Common myeloid progenitor, CD34-positive (primary cell): ENCODE measurements around the gene LASP1.
A peak's percentile ranks its signal among the peaks of the same experiment; 100 is the strongest.
"Not testable (repeated sequence)": the region's sequence is repeated elsewhere in the genome, so short reads cannot be mapped to it uniquely, and the experiment has no call there.

Experiments used
- CTCF ChIA-PET: fragments of 350-600 bp; sonication (Branson Sonifier 250); formaldehyde crosslinking; loops from one replicate; lab custom pipeline; 2021; ENCODE audit warnings: antibody characterized with exemption; lab: Charles Lee
- POLR2A ChIA-PET: fragments of 350-600 bp; sonication (Branson Sonifier 250); formaldehyde crosslinking; loops from one replicate; lab custom pipeline; 2021; ENCODE audit warnings: antibody characterized with exemption; lab: Charles Lee
- DNase-seq, 3 donors: peaks; one replicate each; pipeline versions ENCODE4 v3.0.0 to v3.0.0-alpha.2; 2013
- H3K27ac ChIP-seq, 2 experiments: 1 replicate in 1 of 2; 2 replicates in 1 of 2; pipeline ENCODE4 v1.7.0; 2013; ENCODE audit warnings: inconsistent platforms in 2 of 2, low read length in 2 of 2, mild to moderate bottlenecking in 2 of 2, low read depth in 1 of 2, moderate library complexity in 1 of 2; ENCODE audit not compliant: severe bottlenecking in 2 of 2, insufficient read depth in 1 of 2, poor library complexity in 1 of 2
- H3K27me3 ChIP-seq, 5 experiments: replicated peaks in 2 of 5; 1 replicate in 3 of 5; 2 replicates in 2 of 5; pipeline versions ENCODE4 v1.6.1 to v1.7.0; 2013; ENCODE audit warnings: low read length in 4 of 5, mild to moderate bottlenecking in 2 of 5, moderate library complexity in 2 of 5, inconsistent platforms in 1 of 5; ENCODE audit not compliant: insufficient read depth in 5 of 5, control insufficient read depth in 4 of 5
- H3K36me3 ChIP-seq, 4 experiments: 1 replicate in 2 of 4; 2 replicates in 2 of 4; pipeline versions ENCODE4 v1.6.1 to v1.7.0; 2013; ENCODE audit warnings: low read length in 3 of 4, control low read depth in 1 of 4, mild to moderate bottlenecking in 1 of 4; ENCODE audit not compliant: control insufficient read depth in 4 of 4, insufficient read depth in 4 of 4
- H3K4me1 ChIP-seq, 4 experiments: 1 replicate in 3 of 4; 2 replicates in 1 of 4; pipeline versions ENCODE4 v1.6.1 to v1.7.1; 2013; ENCODE audit warnings: low read length in 3 of 4, mild to moderate bottlenecking in 3 of 4, control low read depth in 1 of 4, inconsistent platforms in 1 of 4, moderate library complexity in 1 of 4; ENCODE audit not compliant: control insufficient read depth in 4 of 4, insufficient read depth in 4 of 4; ENCODE audit errors: control extremely low read depth in 1 of 4
- H3K4me3 ChIP-seq, 7 experiments: 1 replicate in 4 of 7; 2 replicates in 3 of 7; pipeline versions ENCODE4 v1.5.1 to v1.7.0; 2013; ENCODE audit warnings: mild to moderate bottlenecking in 7 of 7, low read length in 6 of 7, moderate library complexity in 6 of 7, inconsistent platforms in 2 of 7, low read depth in 2 of 7, control low read depth in 1 of 7; ENCODE audit not compliant: insufficient read depth in 4 of 7, control insufficient read depth in 1 of 7; ENCODE audit errors: extremely low read depth in 1 of 7
- H3K9me3 ChIP-seq, 5 experiments: 1 replicate in 4 of 5; 2 replicates in 1 of 5; pipeline versions ENCODE4 v1.6.1 to v1.7.1; 2013; ENCODE audit warnings: low read length in 4 of 5, mild to moderate bottlenecking in 2 of 5, inconsistent platforms in 1 of 5, low read depth in 1 of 5, moderate library complexity in 1 of 5; ENCODE audit not compliant: control insufficient read depth in 4 of 5, insufficient read depth in 2 of 5; ENCODE audit errors: control extremely low read depth in 1 of 5
- WGBS: methylation state at CpG from one replicate; pipeline ENCODE4 v1.1.5; 2013; ENCODE audit not compliant: insufficient coverage; 5-methylcytosine and 5-hydroxymethylcytosine counted together

Gene LASP1

GRCh38 chr17:38850374-38850773, 19.5 kb upstream of the LASP1 start:
- H3K27ac ChIP-seq = peak overlapping the region in 1 of 2 experiments; percentile 96
- peaks cover 21 to 33% (median 26%) of the 10 kb centered on the region in 4 experiments for H3K4me1 ChIP-seq
- H3K27me3 ChIP-seq = no peaks in the 10 kb centered on the region
- peak overlapping the region in 2 of 7 experiments; percentile 1 to 97 for H3K4me3 ChIP-seq
- no peaks in the 10 kb centered on the region for H3K9me3 ChIP-seq
- 97% methylated on average over 6 of the region's 7 CpGs for WGBS
- DNase-seq = no peak
- CTCF ChIA-PET = interaction anchor here (1.0 kb wide), 1 partner anchor 500 kb away, joined by 3 read pairs; no protein-coding TSS in a partner anchor
- peaks cover 21 to 58% (median 42%) of the 10 kb centered on the region in 4 experiments for H3K36me3 ChIP-seq
- POLR2A ChIA-PET = no interaction called here

GRCh38 chr17:38851434-38851833, 18.4 kb upstream of the LASP1 start:
- Histone ChIP-seq H3K9me3 (no peaks in the 10 kb centered on the region), H3K27ac (peak overlapping the region; percentile 96 to 97), H3K36me3 (peaks cover 21 to 58% (median 41%) of the 10 kb centered on the region in 4 experiments), H3K4me3 (peak overlapping the region in 6 of 7 experiments; percentile 88 to 97 (median 90)), H3K27me3 (no peaks in the 10 kb centered on the region), H3K4me1 (peaks cover 21 to 33% (median 26%) of the 10 kb centered on the region in 4 experiments)
- ChIA-PET POLR2A (no interaction called here), CTCF (interaction anchor here (1.0 kb wide), 1 partner anchor 501 kb away, joined by 3 read pairs; no protein-coding TSS in a partner anchor)
- DNase-seq = no peak
- WGBS = no CpG with 5 or more reads among the region's 2 CpGs

GRCh38 chr17:38852771-38853291, 17.0 kb upstream of the LASP1 start:
- ChIA-PET CTCF (interaction anchor here (1.3 to 2.1 kb wide), 2 partner anchors 11 to 16 kb away, joined by 5 to 6 read pairs; partner anchors contain the start of gene LASP1), POLR2A (interaction anchor here (0.9 to 1.3 kb wide), 3 partner anchors 11 to 53 kb away, joined by 3 to 5 read pairs (median 3); a partner anchor contains a TSS)
- peaks cover 21 to 33% (median 26%) of the 10 kb centered on the region in 4 experiments for H3K4me1 ChIP-seq
- H3K27me3 ChIP-seq = no peaks in the 10 kb centered on the region
- H3K27ac ChIP-seq = peak overlapping the region; percentile 96 to 97
- peak in 1 of 3 donors; percentile 45 for DNase-seq
- H3K4me3 ChIP-seq = peak overlapping the region; percentile 53 to 97 (median 89)
- H3K9me3 ChIP-seq = no peaks in the 10 kb centered on the region
- 0% methylated on average over 15 of the region's 19 CpGs for WGBS
- H3K36me3 ChIP-seq = peaks cover 18 to 52% (median 34%) of the 10 kb centered on the region in 4 experiments

GRCh38 chr17:38853292-38854219, 16.3 kb upstream of the LASP1 start, which contains the start of gene RPL23:
TSS of gene RPL23 (minus strand) at chr17:38853721. CDS start at chr17:38853710, 11 bp downstream.
- no peaks in the 10 kb centered on the region for H3K9me3 ChIP-seq
- DNase-seq = peak; percentile 98 to 99 (median 99)
- H3K27ac ChIP-seq = peak within 1 kb of the TSS; percentile 96 to 97
- peaks cover 21 to 33% (median 26%) of the 10 kb centered on the region in 4 experiments for H3K4me1 ChIP-seq
- no peaks in the 10 kb centered on the region for H3K27me3 ChIP-seq
- 0% methylated on average over 30 of the region's 48 CpGs for WGBS
- CTCF ChIA-PET = interaction anchor here (1.0 to 2.1 kb wide), 6 partner anchors 11 to 320 kb away, joined by 3 to 6 read pairs (median 3); partner anchors contain the start of gene LASP1
- peak within 1 kb of the TSS; percentile 53 to 97 (median 89) for H3K4me3 ChIP-seq
- POLR2A ChIA-PET = interaction anchor here (0.6 to 1.4 kb wide), 9 partner anchors 9 to 1653 kb away, joined by 3 to 22 read pairs (median 4); partner anchors contain the start of genes CWC25 and LASP1
- peaks cover 18 to 44% (median 28%) of the 10 kb centered on the region in 4 experiments for H3K36me3 ChIP-seq

GRCh38 chr17:38855101-38855714, 14.7 kb upstream of the LASP1 start:
- H3K9me3 ChIP-seq, H3K4me3 ChIP-seq, H3K27ac ChIP-seq, POLR2A ChIA-PET, H3K27me3 ChIP-seq: not testable (repeated sequence)
- peak in 1 of 3 donors; percentile 22 for DNase-seq
- H3K4me1 ChIP-seq = peaks cover 21 to 33% (median 26%) of the 10 kb centered on the region in 4 experiments
- 97% methylated on average over 28 of the region's 28 CpGs for WGBS
- CTCF ChIA-PET = interaction anchor here (1.1 to 1.3 kb wide), 2 partner anchors 12 to 18 kb away, joined by 3 read pairs; no protein-coding TSS in a partner anchor
- peaks cover 10 to 28% (median 14%) of the 10 kb centered on the region in 4 experiments for H3K36me3 ChIP-seq

- Histone ChIP-seq H3K36me3 (peaks cover 0 to 7% (median 0%) of the 10 kb centered on the region in 4 experiments), H3K4me1 (peaks cover 6 to 16% (median 9%) of the 10 kb centered on the region in 4 experiments), H3K9me3 (no peaks in the 10 kb centered on the region), H3K27ac (no peak overlapping the region), H3K4me3 (no peak overlapping the region), H3K27me3 (no peaks in the 10 kb centered on the region)
- POLR2A ChIA-PET = no interaction called here
- no peak for DNase-seq
- WGBS = 95% methylated on average over 4 of the region's 5 CpGs
- CTCF ChIA-PET = interaction anchor here (1.2 kb wide), 1 partner anchor 11 kb away, joined by 4 read pairs; no protein-coding TSS in a partner anchor
Measured at GRCh38 chr17:38857271-38857670, 12.6 kb upstream of the LASP1 start.
